ENCODE data around the gene TMPRSS4. TPM values are rescaled to one million over a fixed set of nuclear protein-coding genes. Genes with fewer than 3 reads are reported as not detected.

TMPRSS4 gene
- polyA plus RNA-seq, 12 donors, result 0.05 to 20.5 (median 0.41) TPM; not detected in 1

GRCh38 chr11:118078911-118079411 lies 2.1 kb downstream of the TMPRSS4 start:
- no peak for DNase-seq

DNA sequence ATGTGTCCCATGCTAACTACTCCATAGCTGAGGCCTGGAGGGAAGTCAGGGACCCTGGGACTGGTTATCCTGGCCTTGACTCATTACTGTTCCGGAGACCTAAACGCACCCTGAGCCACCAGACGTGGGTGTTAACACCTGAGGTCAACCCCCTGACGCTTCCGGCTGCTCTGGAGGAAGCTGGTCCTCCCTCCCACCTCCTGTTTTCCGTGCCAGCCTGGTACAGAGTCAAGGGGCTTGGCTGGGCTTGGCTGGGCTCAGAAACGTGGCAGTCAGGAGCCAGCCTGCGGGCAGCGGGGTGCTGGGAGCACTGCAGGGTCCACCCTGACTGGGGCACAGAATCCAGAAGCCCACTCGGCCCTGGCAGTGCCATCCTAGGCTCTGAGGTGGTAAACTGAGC lies 2.6 kb downstream of the TMPRSS4 start:
- DNase-seq, result no peak

GRCh38 chr11:118080296-118080695 lies 3.4 kb downstream of the TMPRSS4 start:
- no peak for DNase-seq

DNA sequence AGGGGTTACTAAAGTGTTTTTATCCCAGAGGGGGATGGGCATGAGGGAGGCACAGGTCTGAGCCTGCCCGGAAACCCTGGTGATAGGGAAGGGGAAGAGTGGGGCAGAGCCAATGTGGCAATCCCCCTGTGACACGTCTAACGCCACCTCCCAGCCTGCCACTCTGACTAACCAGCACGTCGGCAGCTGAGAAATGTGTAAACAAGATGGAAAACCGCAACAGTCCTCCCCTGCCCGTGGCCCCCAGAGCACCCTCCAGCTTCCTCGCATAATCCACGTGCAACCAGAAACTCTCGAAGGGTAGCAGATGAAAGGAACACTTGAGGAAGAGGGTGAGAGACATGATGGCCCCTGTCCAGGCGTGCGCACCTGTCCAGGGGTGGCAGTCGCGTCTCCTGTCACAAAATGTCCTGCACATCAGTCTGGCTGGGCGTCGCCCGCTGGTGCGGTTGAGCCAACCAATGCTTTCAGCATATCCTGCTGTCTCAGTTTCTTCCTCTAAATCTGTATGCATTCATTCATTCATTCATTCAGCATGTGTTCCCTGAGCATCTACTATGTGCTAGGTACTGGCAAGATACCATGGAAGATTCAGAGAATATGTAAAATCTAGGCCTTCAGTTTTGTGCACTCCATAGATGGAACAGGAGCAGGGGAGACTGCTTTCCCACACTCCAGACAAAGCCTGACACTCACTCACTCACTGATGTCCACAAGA lies 4.5 kb downstream of the TMPRSS4 start:
- no peak for DNase-seq

DNA sequence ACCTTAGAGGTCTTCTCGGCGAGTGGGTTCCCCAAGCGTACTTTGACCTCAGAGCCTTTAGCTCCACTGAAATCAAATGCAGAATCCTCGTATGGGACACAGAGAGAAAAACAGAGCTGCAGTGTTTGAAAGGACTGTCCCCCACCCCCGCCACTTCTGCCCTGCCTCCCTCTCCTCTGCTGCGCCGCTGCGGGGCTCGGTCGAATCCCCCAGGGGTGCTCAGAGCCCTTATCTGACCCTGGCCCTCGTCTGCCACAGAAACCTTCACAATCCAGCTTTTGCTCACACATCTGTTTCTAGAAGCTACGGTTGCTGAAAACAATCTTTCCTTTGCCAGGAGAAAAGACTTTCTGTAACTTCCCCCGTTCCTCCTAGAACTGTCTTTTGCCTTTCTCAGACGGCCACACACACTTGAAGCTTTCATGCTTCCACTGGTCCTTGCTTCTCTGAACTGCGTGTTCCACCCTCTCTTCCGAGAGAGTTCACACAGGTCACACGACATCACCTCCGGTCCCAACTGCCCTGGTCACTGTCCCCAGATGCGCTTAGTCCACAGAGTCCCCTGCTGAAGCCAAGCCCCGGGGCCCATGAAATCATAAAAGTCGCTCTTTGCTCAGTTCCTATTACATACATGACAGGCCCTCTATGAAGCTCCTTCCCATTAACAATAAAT lies 6.1 kb downstream of the TMPRSS4 start:
- DNase-seq, result no peak

GRCh38 chr11:118084247-118084646 lies 7.4 kb downstream of the TMPRSS4 start:
- DNase-seq, result no peak

DNA sequence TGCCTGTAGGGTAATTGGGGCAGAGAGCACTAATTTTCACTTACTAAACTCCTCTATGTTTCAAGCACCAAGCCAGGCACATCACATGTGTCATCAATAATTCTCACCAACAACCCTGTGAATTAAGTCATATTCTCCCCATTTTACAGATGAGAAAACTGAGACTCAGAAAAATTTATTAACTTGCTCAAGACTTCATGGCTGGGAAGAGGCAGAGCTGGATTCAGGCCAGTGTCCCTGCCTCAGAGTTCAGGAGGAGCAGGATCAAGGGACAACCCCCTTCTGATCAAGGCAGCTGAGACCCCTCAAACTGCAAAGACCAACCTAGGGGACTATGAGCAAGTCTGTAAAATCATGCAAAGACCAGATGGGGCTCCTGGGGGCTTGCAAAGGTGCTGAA lies 7.8 kb downstream of the TMPRSS4 start:
- no peak for DNase-seq

DNA sequence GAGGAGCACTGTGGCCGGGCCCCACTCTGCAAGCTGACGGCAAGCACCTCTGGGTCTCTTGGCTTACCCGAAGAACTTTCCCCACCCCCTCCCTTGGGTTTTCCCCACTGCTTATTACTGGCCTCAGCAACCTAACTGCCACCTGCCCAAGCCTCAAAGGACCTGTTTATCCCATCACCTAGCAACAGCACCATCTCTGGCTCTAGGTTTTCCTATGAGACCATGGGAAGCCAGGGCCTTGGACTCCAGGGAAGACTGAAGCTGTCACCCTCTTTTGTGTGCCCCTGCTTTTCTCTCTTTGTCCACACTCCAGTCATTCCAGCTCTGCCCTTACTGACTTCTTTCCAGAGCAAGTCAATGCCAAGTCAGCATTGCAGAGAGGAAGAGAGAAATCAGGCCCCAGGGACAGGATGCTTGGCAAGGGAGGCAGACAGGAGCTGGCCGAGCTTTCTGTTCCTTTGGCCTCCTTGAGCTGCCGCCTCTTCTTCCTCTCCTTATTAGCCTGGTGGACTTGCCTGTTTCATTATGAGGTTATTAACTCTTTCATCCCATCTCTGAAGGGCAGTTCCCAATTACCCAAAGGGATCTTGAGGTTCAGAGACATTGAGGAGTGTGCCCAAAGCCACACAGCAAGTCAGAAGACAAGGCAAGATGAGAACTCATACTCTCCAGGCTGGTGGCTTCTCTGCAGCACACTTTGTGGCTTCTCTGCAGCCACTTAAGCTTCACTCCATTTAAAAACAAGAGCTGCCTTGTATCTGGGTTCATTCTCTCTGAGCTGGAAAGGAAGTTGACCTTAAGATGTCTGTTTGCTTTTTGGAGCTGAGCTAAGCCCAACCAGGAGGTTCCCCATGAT lies 10.3 kb downstream of the TMPRSS4 start, which contains the start of gene SMIM35:
Gene SMIM35, minus strand, starts transcription at position 51 of the 856 bp plus-strand sequence. CDS start 206 bp downstream, outside the sequence.
- no peak for DNase-seq

GRCh38 chr11:118087931-118088330 lies 11.1 kb downstream of the TMPRSS4 start:
- no peak for DNase-seq

- no peak for DNase-seq
These were observed 11.7 kb downstream of the TMPRSS4 start for GRCh38 chr11:118088531-118088930.

- no peak for DNase-seq
These were observed 13.8 kb downstream of the TMPRSS4 start for GRCh38 chr11:118090545-118091162.

- DNase-seq, result no peak
These were observed 14.8 kb downstream of the TMPRSS4 start for GRCh38 chr11:118091690-118092089.

GRCh38 chr11:118092907-118093571 lies 16.2 kb downstream of the TMPRSS4 start:
- no peak for DNase-seq

DNA sequence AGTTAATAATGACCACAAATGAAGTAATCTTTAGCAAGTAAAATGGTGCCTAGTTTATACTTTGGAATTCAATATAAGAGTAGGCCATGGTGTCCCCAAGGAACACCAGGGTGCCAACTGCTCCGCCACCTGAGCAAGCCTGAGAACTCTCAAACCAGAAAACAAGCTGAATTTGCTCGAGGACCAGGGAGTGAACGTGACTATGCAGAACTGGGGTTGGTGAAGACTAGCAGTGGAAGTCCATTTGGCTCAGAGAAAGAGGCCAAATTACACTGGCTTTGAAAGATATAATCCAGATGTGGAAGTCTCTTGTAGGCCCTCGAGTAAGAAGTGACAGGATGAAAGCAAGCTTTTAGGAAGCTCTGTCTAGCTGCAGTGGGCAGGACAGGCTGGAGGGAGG lies 18.6 kb downstream of the TMPRSS4 start:
- DNase-seq, result no peak

GRCh38 chr11:118095967-118096367 lies 19.1 kb downstream of the TMPRSS4 start:
- no peak for DNase-seq

- no peak for DNase-seq
These were observed 22.3 kb downstream of the TMPRSS4 start for GRCh38 chr11:118098996-118099837.

- DNase-seq, result no peak
These were observed 23.1 kb downstream of the TMPRSS4 start for GRCh38 chr11:118099838-118100556.

DNA sequence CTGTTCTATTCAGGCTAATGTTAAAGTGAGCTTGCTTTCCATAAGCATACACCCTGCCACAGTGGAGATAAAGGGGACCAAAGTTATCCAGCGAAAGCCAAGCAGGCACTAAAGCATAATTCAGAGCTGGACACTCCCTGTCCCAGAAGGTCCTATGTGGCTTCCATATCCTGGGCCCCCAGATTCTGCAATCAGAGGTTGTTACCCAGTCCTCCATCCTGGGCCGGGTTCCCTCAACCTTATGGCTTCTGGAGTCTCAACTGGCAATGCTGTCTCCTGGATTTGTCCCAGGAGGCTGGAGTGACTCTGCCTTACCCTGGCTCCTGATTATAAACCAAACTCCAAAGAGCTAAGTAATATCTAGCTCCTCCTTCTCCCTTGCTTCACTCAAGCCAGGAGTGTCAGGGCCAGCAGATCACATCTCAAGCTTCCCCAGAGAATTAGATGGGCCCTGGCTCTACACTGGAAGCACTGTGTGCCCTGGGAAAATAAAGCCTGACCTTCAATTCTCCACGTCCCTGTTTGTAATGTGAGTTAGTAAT lies 23.9 kb downstream of the TMPRSS4 start:
- no peak for DNase-seq

DNA sequence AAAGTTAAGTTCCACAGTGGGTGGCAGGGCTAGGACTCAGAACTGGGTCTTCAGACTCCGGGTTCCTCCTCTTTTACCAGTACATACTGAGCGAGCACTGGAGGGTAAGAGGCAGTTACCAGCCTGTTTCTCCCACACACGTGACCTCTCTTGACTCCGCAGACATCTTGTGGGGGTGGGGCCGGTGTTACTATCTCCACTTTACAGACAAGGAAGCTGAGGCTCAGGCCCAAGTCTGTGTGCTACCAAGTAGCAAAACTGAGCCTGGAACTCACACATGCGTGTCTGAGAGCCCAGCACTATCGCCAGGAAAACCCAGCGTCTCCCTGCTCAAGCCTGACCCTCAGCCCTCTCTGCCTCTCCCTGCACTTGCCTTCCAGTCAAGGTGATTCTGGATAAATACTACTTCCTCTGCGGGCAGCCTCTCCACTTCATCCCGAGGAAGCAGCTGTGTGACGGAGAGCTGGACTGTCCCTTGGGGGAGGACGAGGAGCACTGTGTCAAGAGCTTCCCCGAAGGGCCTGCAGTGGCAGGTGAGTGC lies 25.9 kb downstream of the TMPRSS4 start:
- DNase-seq, result no peak
